HEK293 (cell line): ENCODE data around the gene MYMK.

Experiments used
- CTCF ChIA-PET: fragments of 350-600 bp; formaldehyde crosslinking; extraction: SDS; loops from one replicate; lab custom pipeline; 2021; ENCODE audit warnings: antibody characterized with exemption; lab: Yijun Ruan, JAX
- POLR2A ChIA-PET: fragments of 300-600 bp; formaldehyde crosslinking; extraction: SDS; loops from one replicate; lab custom pipeline; 2020; ENCODE audit warnings: antibody characterized with exemption, inconsistent platforms; lab: Yijun Ruan, JAX
- H3K27ac ChIP-seq: fragments of 200-500 bp; sonication (Bioruptor generic); 2 replicates; pipeline ENCODE4 v1.5.1; 2014; ENCODE audit warnings: low read depth, low read length, control low read depth, inconsistent platforms; ENCODE audit errors: extremely low read depth
- H3K36me3 ChIP-seq, 2 experiments: fragments of 200-500 bp in 1 of 2; sonication (Bioruptor generic) in 1 of 2; 1 replicate in 1 of 2; 2 replicates in 1 of 2; pipeline ENCODE4 v1.5.1; 2014 to 2017; ENCODE audit warnings: inconsistent platforms in 2 of 2, low read length in 2 of 2; ENCODE audit not compliant: control insufficient read depth in 2 of 2, insufficient read depth in 1 of 2
- H3K4me1 ChIP-seq: fragments of 200-500 bp; sonication (Bioruptor generic); 2 replicates; pipeline ENCODE4 v1.5.1; 2014; ENCODE audit warnings: mild to moderate bottlenecking, low read length, inconsistent platforms; ENCODE audit not compliant: control insufficient read depth, insufficient read depth
- H3K4me3 ChIP-seq: 2 replicates; pipeline ENCODE4 v1.5.1; 2011; ENCODE audit warnings: low read depth, mild to moderate bottlenecking, control low read depth, low read length, moderate library complexity
- H3K9me3 ChIP-seq: fragments of 200-500 bp; sonication (Bioruptor generic); 2 replicates; pipeline ENCODE4 v1.5.1; 2014; ENCODE audit warnings: low read depth, low read length, inconsistent platforms; ENCODE audit not compliant: control insufficient read depth, insufficient read depth
- HOXA7 ChIP-seq: sonication (generic); formaldehyde crosslinking; IDR thresholded peaks from 2 replicates; pipeline ENCODE4 v1.8.1; 2022; ENCODE audit warnings: missing genetic modification reagents, borderline replicate concordance
- MYNN ChIP-seq: fragments of 450-650 bp; formaldehyde crosslinking; IDR thresholded peaks from 2 replicates; pipeline ENCODE4 v1.5.1; 2016; ENCODE audit warnings: missing biosample characterization, missing genetic modification characterization, borderline replicate concordance
- PBX3 ChIP-seq: sonication (generic); formaldehyde crosslinking; IDR thresholded peaks from 2 replicates; pipeline ENCODE4 v1.8.1; 2022; ENCODE audit warnings: mild to moderate bottlenecking, moderate library complexity, missing genetic modification reagents
- PRDM10 ChIP-seq: fragments of 450-650 bp; formaldehyde crosslinking; IDR thresholded peaks from 2 replicates; pipeline ENCODE4 v1.5.1; 2016; ENCODE audit warnings: missing biosample characterization, missing genetic modification characterization
- SETDB1 ChIP-seq: IDR thresholded peaks from one replicate; pipeline ENCODE4 v1.6.1; 2017; ENCODE audit warnings: mild to moderate bottlenecking, low read length, moderate library complexity, mixed read lengths; ENCODE audit not compliant: insufficient read length
- SP2 ChIP-seq: fragments of 450-650 bp; formaldehyde crosslinking; IDR thresholded peaks from 2 replicates; pipeline ENCODE4 v1.5.1; 2016; ENCODE audit warnings: missing biosample characterization, missing genetic modification characterization
- TRIM28 ChIP-seq: IDR thresholded peaks from 2 replicates; pipeline ENCODE4 v1.6.1; 2011; ENCODE audit warnings: low read length, control low read depth, borderline replicate concordance
- ZFHX2 ChIP-seq: fragments of 450-650 bp; formaldehyde crosslinking; conservative IDR thresholded peaks from 2 replicates; pipeline ENCODE4 v1.5.1; 2016; ENCODE audit warnings: missing biosample characterization, missing genetic modification characterization
- ZNF10 ChIP-seq: fragments of 450-650 bp; formaldehyde crosslinking; IDR thresholded peaks from 2 replicates; pipeline ENCODE4 v1.5.1; 2017; ENCODE audit warnings: missing biosample characterization, missing genetic modification characterization
- ZNF138 ChIP-seq: fragments of 450-650 bp; formaldehyde crosslinking; IDR thresholded peaks from 2 replicates; pipeline ENCODE4 v1.5.1; 2016; ENCODE audit warnings: missing biosample characterization, missing genetic modification characterization, borderline replicate concordance
- ZNF175 ChIP-seq: fragments of 450-650 bp; formaldehyde crosslinking; IDR thresholded peaks from 2 replicates; pipeline ENCODE4 v1.5.1; 2016; ENCODE audit warnings: missing biosample characterization, missing genetic modification characterization
- ZNF211 ChIP-seq: fragments of 450-650 bp; formaldehyde crosslinking; IDR thresholded peaks from 2 replicates; pipeline ENCODE4 v1.5.1; 2016; ENCODE audit warnings: low read depth, missing biosample characterization, missing genetic modification characterization
- ZNF23 ChIP-seq: fragments of 450-650 bp; formaldehyde crosslinking; IDR thresholded peaks from 2 replicates; pipeline ENCODE4 v1.5.1; 2016; ENCODE audit warnings: missing biosample characterization, missing genetic modification characterization, borderline replicate concordance
- ZNF37A ChIP-seq: fragments of 450-650 bp; IDR thresholded peaks from 2 replicates; pipeline ENCODE4 v1.5.1; 2018; ENCODE audit warnings: missing biosample characterization, missing genetic modification characterization
- ZNF514 ChIP-seq: fragments of 450-650 bp; formaldehyde crosslinking; IDR thresholded peaks from 2 replicates; pipeline ENCODE4 v1.5.1; 2016; ENCODE audit warnings: missing biosample characterization, missing genetic modification characterization
- ZNF518A ChIP-seq: fragments of 450-650 bp; formaldehyde crosslinking; conservative IDR thresholded peaks from 2 replicates; pipeline ENCODE4 v1.5.1; 2016; ENCODE audit warnings: low read depth, missing biosample characterization, missing genetic modification characterization
- ZNF600 ChIP-seq: fragments of 450-650 bp; formaldehyde crosslinking; IDR thresholded peaks from 2 replicates; pipeline ENCODE4 v1.5.1; 2016; ENCODE audit warnings: missing biosample characterization, missing genetic modification characterization
- ZNF658 ChIP-seq: fragments of 450-650 bp; formaldehyde crosslinking; IDR thresholded peaks from 2 replicates; pipeline ENCODE4; 2016; ENCODE audit warnings: missing biosample characterization, missing genetic modification characterization
- ZNF76 ChIP-seq: fragments of 450-650 bp; formaldehyde crosslinking; IDR thresholded peaks from 2 replicates; pipeline ENCODE4; 2016; ENCODE audit warnings: low read depth, missing biosample characterization, missing genetic modification characterization, borderline replicate concordance

MYMK gene

GRCh38 chr9:133505186-133505830, 19.5 kb downstream of the MYMK start:
- peaks cover 8% of the 10 kb centered on the region for H3K4me1 ChIP-seq
- no peak for TF ChIP-seq ZFHX2 (tag by site-specific recombination)
- TF ChIP-seq, all 188 proteins: peak for 0
- CTCF ChIA-PET, result interaction anchor here (0.6 to 0.9 kb wide), 3 partner anchors 18 to 539 kb away, joined by 3 to 5 read pairs (median 4); no protein-coding TSS in a partner anchor
- H3K27ac ChIP-seq, result no peak overlapping the region
- H3K4me3 ChIP-seq, result no peak overlapping the region
- no peaks in the 10 kb centered on the region for H3K36me3 ChIP-seq
- no peaks in the 10 kb centered on the region for H3K9me3 ChIP-seq
- POLR2A ChIA-PET, result no interaction called here

- CTCF ChIA-PET, result interaction anchor here (0.9 kb wide), 1 partner anchor 11 kb away, joined by 3 read pairs; no protein-coding TSS in a partner anchor
- no peak overlapping the region for H3K4me3 ChIP-seq
- no peaks in the 10 kb centered on the region for H3K36me3 ChIP-seq
- H3K9me3 ChIP-seq, result no peaks in the 10 kb centered on the region
- POLR2A ChIA-PET, result no interaction called here
- no peak overlapping the region for H3K27ac ChIP-seq
- TF ChIP-seq ZNF175, result no peak
- TF ChIP-seq TRIM28, result peak; percentile 20; the same call in 1 of the 2 replicates
- no peak for TF ChIP-seq PRDM10 (tag by site-specific recombination)
- TF ChIP-seq HOXA7 (CRISPR knock-in tag), result no peak
- no peak for TF ChIP-seq ZNF23 (tag by site-specific recombination)
- no peak for TF ChIP-seq MYNN
- TF ChIP-seq ZNF10 (tag by site-specific recombination), result no peak
- TF ChIP-seq ZNF518A (tag by site-specific recombination), result no peak
- no peak for TF ChIP-seq ZNF138 (tag by site-specific recombination)
- TF ChIP-seq SETDB1, result peak; percentile 81
- no peak for TF ChIP-seq ZNF211 (tag by site-specific recombination)
- no peaks in the 10 kb centered on the region for H3K4me1 ChIP-seq
These were observed 22.6 kb downstream of the MYMK start for GRCh38 chr9:133502112-133502511.

- no peaks in the 10 kb centered on the region for H3K9me3 ChIP-seq
- TF ChIP-seq ZNF37A (tag by site-specific recombination) (no peak), ZNF658 (no peak), ZNF514 (no peak), SP2 (tag by site-specific recombination) (no peak), ZNF76 (tag by site-specific recombination) (no peak), ZNF600 (tag by site-specific recombination) (no peak), PBX3 (CRISPR knock-in tag) (no peak)
- TF ChIP-seq, all 188 proteins: peak for 0
- H3K4me3 ChIP-seq, result no peak overlapping the region
- CTCF ChIA-PET, result interaction anchor here (0.5 to 3.1 kb wide), 7 partner anchors 14 to 478 kb away, joined by 3 to 16 read pairs (median 3); no protein-coding TSS in a partner anchor
- no peaks in the 10 kb centered on the region for H3K4me1 ChIP-seq
- H3K27ac ChIP-seq, result no peak overlapping the region
- POLR2A ChIA-PET, result no interaction called here
- H3K36me3 ChIP-seq, result no peaks in the 10 kb centered on the region
These were observed 24.9 kb downstream of the MYMK start for GRCh38 chr9:133499892-133500270.
